Loucy (cell line): ENCODE data around the gene MEGF6.

Experiments used
- CTCF ChIP-seq: fragments of 200-600 bp; sonication (generic); conservative IDR thresholded peaks from 2 replicates; pipeline ENCODE4 v1.5.1; 2014; ENCODE audit warnings: mild to moderate bottlenecking, antibody characterized with exemption, low read length
- EZH2phosphoT487 ChIP-seq: fragments of 200-600 bp; IDR thresholded peaks from 2 replicates; pipeline ENCODE4 v1.6.1; 2018; ENCODE audit warnings: antibody characterized with exemption, mild to moderate bottlenecking, moderate library complexity, borderline replicate concordance

DNA sequence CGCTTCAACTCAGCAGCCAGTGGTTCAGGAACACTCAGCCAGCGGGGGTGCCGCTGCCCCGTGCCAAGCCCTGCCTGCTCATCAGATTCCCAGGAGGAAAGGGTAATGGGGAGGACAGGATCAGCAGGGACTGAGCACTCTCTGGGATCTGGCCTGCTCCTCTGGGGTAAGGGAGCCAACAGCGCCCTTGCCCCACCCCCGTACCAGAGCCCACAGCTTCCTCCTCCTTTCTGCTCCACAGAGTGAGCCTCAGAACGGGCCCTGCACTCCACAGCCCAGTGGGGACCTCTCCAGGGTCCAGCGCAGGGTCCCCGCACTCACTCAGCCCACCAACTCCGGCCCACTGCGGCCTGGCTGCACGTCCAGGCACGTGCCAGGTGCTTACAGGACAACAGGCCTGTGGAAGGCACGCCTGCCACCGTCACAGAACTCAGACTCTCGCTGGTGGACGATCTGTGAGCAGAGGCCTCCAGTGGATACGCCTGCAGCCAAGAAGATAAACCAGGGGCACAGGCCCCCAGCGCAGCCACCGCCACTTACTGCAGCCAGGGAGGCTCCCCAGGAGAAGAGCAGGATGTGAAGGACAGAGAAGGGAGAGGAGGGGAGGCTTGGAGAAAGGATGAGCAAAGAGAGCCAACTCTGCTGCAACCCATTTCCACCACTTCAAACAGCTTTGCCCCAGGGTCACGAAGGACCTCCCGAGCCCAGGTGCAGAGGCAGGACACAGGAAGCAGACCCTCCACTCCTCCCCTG lies 2.1 kb downstream of the MEGF6 start:
- TF ChIP-seq CTCF = no peak
- no peak for TF ChIP-seq EZH2phosphoT487
